Fibroblast of lung (primary cell): Measurements from ENCODE around the gene TMEM52B. TPM values are rescaled to one million over a fixed set of nuclear protein-coding genes. Genes with fewer than 3 reads are reported as not detected.

Experiments used
- DNase-seq, 2 donors: peaks; one replicate each; pipeline versions ENCODE4 v3.0.0 to v3.0.0-alpha.2; 2010; ENCODE audit warnings: low read depth in 2 of 2
- H2AFZ ChIP-seq: 2 replicates; pipeline ENCODE4 v1.5.1; 2012; ENCODE audit warnings: low read length, control low read depth, inconsistent platforms
- H3K27ac ChIP-seq: 2 replicates; pipeline ENCODE4 v1.5.1; 2011; ENCODE audit warnings: low read length, control low read depth; ENCODE audit not compliant: insufficient read depth
- H3K27me3 ChIP-seq: 2 replicates; pipeline ENCODE4 v1.5.1; 2011; ENCODE audit warnings: mild to moderate bottlenecking, low read length; ENCODE audit not compliant: control insufficient read depth, insufficient read depth
- H3K36me3 ChIP-seq: 2 replicates; pipeline ENCODE4 v1.5.1; 2011; ENCODE audit warnings: low read length; ENCODE audit not compliant: control insufficient read depth, insufficient read depth
- H3K4me1 ChIP-seq: 2 replicates; pipeline ENCODE4 v1.5.1; 2011; ENCODE audit warnings: low read length; ENCODE audit not compliant: control insufficient read depth, insufficient read depth; ENCODE audit errors: extremely low read depth
- H3K4me2 ChIP-seq: 2 replicates; pipeline ENCODE4 v1.5.1; 2011; ENCODE audit warnings: low read length, control low read depth; ENCODE audit not compliant: insufficient read depth; ENCODE audit errors: extremely low read depth
- H3K4me3 ChIP-seq, 4 experiments: fragments of 200-600 bp in 1 of 4; sonication (generic) in 1 of 4; replicated peaks in 1 of 4; 2 replicates each; pipeline ENCODE4 v1.5.1; 2011 to 2016; ENCODE audit warnings: low read length in 4 of 4, low read depth in 3 of 4, mild to moderate bottlenecking in 3 of 4, control low read depth in 2 of 4, inconsistent platforms in 1 of 4, mixed read lengths in 1 of 4; ENCODE audit not compliant: insufficient read depth in 1 of 4; ENCODE audit errors: control extremely low read depth in 1 of 4
- H3K79me2 ChIP-seq: 2 replicates; pipeline ENCODE4 v1.5.1; 2012; ENCODE audit warnings: mild to moderate bottlenecking, low read length, inconsistent platforms; ENCODE audit not compliant: control insufficient read depth, insufficient read depth
- H3K9ac ChIP-seq: 2 replicates; pipeline ENCODE4 v1.5.1; 2011; ENCODE audit warnings: mild to moderate bottlenecking, low read length, control low read depth; ENCODE audit not compliant: insufficient read depth
- H3K9me3 ChIP-seq: 2 replicates; pipeline ENCODE4 v1.5.1; 2012; ENCODE audit warnings: low read depth, low read length; ENCODE audit not compliant: control insufficient read depth, insufficient read depth
- H4K20me1 ChIP-seq: 2 replicates; pipeline ENCODE4 v1.5.1; 2011; ENCODE audit warnings: low read length; ENCODE audit not compliant: control insufficient read depth, insufficient read depth; ENCODE audit errors: extremely low read depth
- CTCF ChIP-seq, 2 donors: IDR thresholded peaks in 1 of 2; conservative IDR thresholded peaks in 1 of 2; 1 replicate in 1 of 2; 2 replicates in 1 of 2; pipeline ENCODE4 v1.5.1; 2011 to 2012; ENCODE audit warnings: low read length in 2 of 2, control low read depth in 1 of 2, inconsistent platforms in 1 of 2, low read depth in 1 of 2, mild to moderate bottlenecking in 1 of 2
- EZH2 ChIP-seq: IDR thresholded peaks from 2 replicates; pipeline ENCODE4 v1.5.1; 2012; ENCODE audit warnings: low read length, control low read depth, mild to moderate bottlenecking; ENCODE audit errors: missing control alignments
- polyA plus RNA-seq, 2 donors: library from polyadenylated mRNA; depleted of rRNA in 1 of 2; stranded (reverse) in 1 of 2; unstranded in 1 of 2; fragments of >200 nt; gene quantifications; 2 replicates each; pipeline ENCODE4 v1.2.1, GENCODE V29; 2011 to 2012; ENCODE audit warnings: missing spikeins in 1 of 2
- total RNA-seq: library from RNA; depleted of rRNA; stranded (reverse); fragments of >200 nt; gene quantifications from 2 replicates; pipeline ENCODE4 v1.2.1, GENCODE V29; 2014

TMEM52B gene
- total and polyA plus RNA-seq, 2 donors (not counting 1 experiment from before 2014, with no cell fraction given) = 0.50 to 5.7 TPM

GRCh38 chr12:10211101-10211939, 32.5 kb downstream of the TMEM52B start:
- Histone ChIP-seq H3K4me1 (peaks cover 4% of the 10 kb centered on the region), H2AFZ (no peak overlapping the region), H3K79me2 (peaks cover 21% of the 10 kb centered on the region), H3K9ac (peak overlapping the region; percentile 32), H3K4me3 (no peak overlapping the region), H3K27me3 (no peaks in the 10 kb centered on the region), H3K36me3 (peaks cover 2% of the 10 kb centered on the region), H3K4me2 (no peak overlapping the region), H3K9me3 (no peaks in the 10 kb centered on the region), H3K27ac (peak overlapping the region; percentile 100), H4K20me1 (peaks cover 4% of the 10 kb centered on the region)
- no peak for DNase-seq
- no peak for TF ChIP-seq EZH2
- TF ChIP-seq CTCF (conservative IDR thresholded peaks at IDR 0.05 in 1 of 2, IDR thresholded peaks at IDR 0.05 in 1 of 2; ENCODE audit: low read depth in 1 of 2, low read length in 2 of 2) = no peak

GRCh38 chr12:10211940-10212738, 33.3 kb downstream of the TMEM52B start:
- TF ChIP-seq CTCF (conservative IDR thresholded peaks at IDR 0.05 in 1 of 2, IDR thresholded peaks at IDR 0.05 in 1 of 2; ENCODE audit: low read depth in 1 of 2, low read length in 2 of 2) (no peak), EZH2 (no peak)

GRCh38 chr12:10212739-10213131, 33.9 kb downstream of the TMEM52B start, which contains the start of gene GABARAPL1:
TSS of gene GABARAPL1 (plus strand) at chr12:10212877. CDS start at chr12:10213130, 253 bp downstream.
- Histone ChIP-seq H3K36me3 (peaks cover 2% of the 10 kb centered on the region), H3K4me3 (peak within 1 kb of the TSS; percentile 96 to 100 (median 98)), H3K9me3 (no peaks in the 10 kb centered on the region), H3K4me1 (peaks cover 4% of the 10 kb centered on the region), H3K79me2 (peaks cover 21% of the 10 kb centered on the region), H3K4me2 (peak within 1 kb of the TSS; percentile 93), H3K27me3 (no peaks in the 10 kb centered on the region), H2AFZ (peak within 1 kb of the TSS; percentile 54), H4K20me1 (peaks cover 4% of the 10 kb centered on the region), H3K27ac (peak within 1 kb of the TSS; percentile 100), H3K9ac (peak within 1 kb of the TSS; percentile 100)
- peak; percentile 76 to 93 for DNase-seq
- no peak for TF ChIP-seq EZH2
- TF ChIP-seq CTCF (conservative IDR thresholded peaks at IDR 0.05 in 1 of 2, IDR thresholded peaks at IDR 0.05 in 1 of 2; ENCODE audit: low read depth in 1 of 2, low read length in 2 of 2) = no peak

More at GRCh38 chr12:10211940-10212738, 33.3 kb downstream of the TMEM52B start:
- Histone ChIP-seq H3K4me1 (peaks cover 4% of the 10 kb centered on the region), H2AFZ (no peak overlapping the region), H3K4me3 (peak overlapping the region; percentile 96 to 100 (median 98)), H3K4me2 (peak overlapping the region; percentile 85), H3K79me2 (peaks cover 21% of the 10 kb centered on the region), H3K9me3 (no peaks in the 10 kb centered on the region), H4K20me1 (peaks cover 4% of the 10 kb centered on the region), H3K36me3 (peaks cover 2% of the 10 kb centered on the region), H3K9ac (peak overlapping the region; percentile 100), H3K27ac (peak overlapping the region; percentile 100), H3K27me3 (no peaks in the 10 kb centered on the region)
- peak; percentile 100 for DNase-seq
